GM18861 (cell line): ENCODE results near the gene PAM.

ENCODE experiments used
- ATAC-seq: cut with Tn5 transposase; IDR thresholded peaks from one replicate; pipeline ENCODE4 v1.9.1; 2021; ENCODE audit not compliant: unreplicated experiment

PAM gene

GRCh38 chr5:102777099-102777498 lies 22.0 kb downstream of the PAM start:
- ATAC-seq, result no peak

- ATAC-seq, result peak; percentile 44
Observed at GRCh38 chr5:102778478-102778877, 23.4 kb downstream of the PAM start.

GRCh38 chr5:102781359-102781758 lies 26.3 kb downstream of the PAM start:
- no peak for ATAC-seq

- ATAC-seq, result no peak
Observed at GRCh38 chr5:102781786-102782185, 26.7 kb downstream of the PAM start.

GRCh38 chr5:102782217-102782872 lies 27.2 kb downstream of the PAM start:
- ATAC-seq, result no peak

GRCh38 chr5:102787134-102787533 lies 32.0 kb downstream of the PAM start:
- ATAC-seq, result no peak

GRCh38 chr5:102788788-102789187 lies 33.7 kb downstream of the PAM start:
- ATAC-seq, result no peak

- no peak for ATAC-seq
Observed at GRCh38 chr5:102789469-102789868, 34.4 kb downstream of the PAM start.

- no peak for ATAC-seq
Observed at GRCh38 chr5:102790748-102791147, 35.6 kb downstream of the PAM start.

GRCh38 chr5:102792705-102793104 lies 37.6 kb downstream of the PAM start:
- no peak for ATAC-seq

GRCh38 chr5:102794047-102794446 lies 38.9 kb downstream of the PAM start:
- ATAC-seq, result no peak

GRCh38 chr5:102794677-102795331 lies 39.7 kb downstream of the PAM start:
- no peak for ATAC-seq

GRCh38 chr5:102795526-102795925 lies 40.4 kb downstream of the PAM start:
- no peak for ATAC-seq

GRCh38 chr5:102796009-102796408 lies 40.9 kb downstream of the PAM start:
- no peak for ATAC-seq

GRCh38 chr5:102796498-102796897 lies 41.4 kb downstream of the PAM start:
- ATAC-seq, result no peak

- no peak for ATAC-seq
Observed at GRCh38 chr5:102797322-102797884, 42.3 kb downstream of the PAM start.

GRCh38 chr5:102798104-102798785 lies 43.1 kb downstream of the PAM start:
- ATAC-seq, result no peak

- ATAC-seq, result no peak
Observed at GRCh38 chr5:102799017-102799416, 43.9 kb downstream of the PAM start.

- no peak for ATAC-seq
Observed at GRCh38 chr5:102800427-102800826, 45.3 kb downstream of the PAM start.

GRCh38 chr5:102801371-102801770 lies 46.3 kb downstream of the PAM start:
- ATAC-seq, result no peak

GRCh38 chr5:102802708-102803458 lies 47.8 kb downstream of the PAM start:
- no peak for ATAC-seq
